GM19397 (cell line): ENCODE results near the gene IQUB.
"Not testable (repeated sequence)": the region's sequence is repeated elsewhere in the genome, so short reads cannot be mapped to it uniquely, and the experiment has no call there.

Experiments
- ATAC-seq: cut with Tn5 transposase; IDR thresholded peaks from one replicate; pipeline ENCODE4 v1.9.1; 2021; ENCODE audit warnings: mild to moderate bottlenecking, moderate library complexity; ENCODE audit not compliant: unreplicated experiment

IQUB gene

DNA sequence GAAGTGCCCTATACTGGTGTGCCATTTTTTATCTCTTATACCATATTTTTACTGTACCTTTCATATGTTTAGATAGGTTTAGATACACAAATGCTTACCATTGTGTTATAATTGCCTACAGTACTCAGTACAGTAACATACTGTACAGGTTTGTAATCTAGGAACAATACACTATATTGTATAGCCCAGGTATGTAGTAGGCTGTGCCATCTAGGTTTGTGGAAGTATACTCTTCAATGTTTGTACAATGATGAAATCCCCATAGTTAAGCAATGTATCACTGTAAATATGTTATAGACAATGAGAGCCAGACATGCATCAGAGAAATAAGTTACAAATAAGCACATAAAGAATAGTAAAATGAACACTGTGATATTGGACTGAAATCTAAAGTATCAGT is 109.1 kb downstream of the IQUB start:
- ATAC-seq = no peak

DNA sequence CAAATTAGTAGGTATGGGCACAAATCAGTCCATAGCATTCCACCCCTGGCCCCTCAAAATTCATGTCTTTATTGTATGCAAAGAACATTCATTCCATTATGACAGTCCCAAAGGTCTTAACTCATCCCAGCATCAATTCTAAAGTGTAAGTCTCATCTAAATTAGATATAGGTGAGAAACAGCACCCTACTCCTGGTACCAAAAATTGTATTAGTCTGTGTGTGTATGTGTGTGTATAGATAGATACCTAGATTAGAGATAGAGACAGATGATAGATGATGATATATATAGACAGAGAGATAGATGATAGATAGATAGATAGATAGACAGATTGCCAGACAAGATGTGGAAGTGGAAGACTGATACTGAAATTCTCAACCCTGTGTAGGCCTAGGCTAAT is 109.9 kb downstream of the IQUB start:
- no peak for ATAC-seq

DNA sequence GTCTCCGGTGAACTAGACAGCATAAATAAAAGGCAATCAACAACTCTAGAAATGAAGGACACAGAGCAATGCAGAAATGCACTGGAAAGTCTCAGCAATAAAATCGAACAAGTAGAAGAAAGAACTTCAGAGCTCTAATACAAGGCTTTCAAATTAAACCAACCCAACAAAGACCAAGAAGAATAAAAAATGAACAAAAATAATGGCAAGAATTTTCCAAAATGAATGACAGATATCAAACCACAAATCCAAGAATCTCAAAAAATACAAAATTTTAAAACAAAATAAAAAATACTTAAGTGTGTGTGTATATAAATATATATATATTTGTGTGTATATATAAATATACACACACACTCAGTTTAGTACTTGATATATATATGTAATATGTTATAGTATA is 110.8 kb downstream of the IQUB start:
- ATAC-seq = no peak

DNA sequence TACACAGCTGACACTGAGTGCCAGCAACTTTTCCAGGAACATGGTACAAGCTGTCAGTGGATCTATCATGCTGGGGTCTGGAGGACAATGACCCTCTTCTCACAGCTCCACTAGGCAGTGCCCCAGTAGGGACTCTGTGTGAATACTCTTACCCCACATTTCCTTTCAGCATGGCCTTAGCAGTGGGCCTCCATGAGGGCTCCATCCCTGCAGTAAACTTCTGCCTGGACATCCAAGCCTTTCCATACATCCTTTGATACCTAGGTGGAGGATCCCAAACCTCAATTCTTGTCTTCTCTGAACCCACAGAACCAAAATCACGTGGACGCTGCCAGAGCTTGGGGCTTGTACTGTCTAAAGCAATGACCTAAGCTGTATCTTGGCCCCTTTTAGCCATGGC is 116.8 kb downstream of the IQUB start:
- ATAC-seq = no peak

DNA sequence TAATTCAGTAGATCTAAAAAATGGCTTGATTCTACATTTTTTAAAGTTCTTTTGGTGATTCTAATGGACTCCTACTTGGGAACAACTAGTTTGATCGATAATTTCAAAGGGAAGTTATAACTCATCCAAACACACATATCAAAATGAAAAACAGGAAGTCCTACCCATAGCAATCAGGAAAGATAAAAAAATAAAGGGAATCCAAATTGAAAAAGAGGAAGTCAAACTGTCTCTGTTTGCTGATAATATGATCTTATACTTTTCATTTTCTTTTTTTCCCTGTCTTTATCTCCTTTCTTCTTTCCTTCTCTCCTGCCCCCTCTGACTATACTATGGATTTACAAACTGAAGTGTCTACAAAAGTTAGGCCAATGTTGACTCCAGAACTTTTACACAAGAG is 118.8 kb downstream of the IQUB start:
- ATAC-seq = no peak

DNA sequence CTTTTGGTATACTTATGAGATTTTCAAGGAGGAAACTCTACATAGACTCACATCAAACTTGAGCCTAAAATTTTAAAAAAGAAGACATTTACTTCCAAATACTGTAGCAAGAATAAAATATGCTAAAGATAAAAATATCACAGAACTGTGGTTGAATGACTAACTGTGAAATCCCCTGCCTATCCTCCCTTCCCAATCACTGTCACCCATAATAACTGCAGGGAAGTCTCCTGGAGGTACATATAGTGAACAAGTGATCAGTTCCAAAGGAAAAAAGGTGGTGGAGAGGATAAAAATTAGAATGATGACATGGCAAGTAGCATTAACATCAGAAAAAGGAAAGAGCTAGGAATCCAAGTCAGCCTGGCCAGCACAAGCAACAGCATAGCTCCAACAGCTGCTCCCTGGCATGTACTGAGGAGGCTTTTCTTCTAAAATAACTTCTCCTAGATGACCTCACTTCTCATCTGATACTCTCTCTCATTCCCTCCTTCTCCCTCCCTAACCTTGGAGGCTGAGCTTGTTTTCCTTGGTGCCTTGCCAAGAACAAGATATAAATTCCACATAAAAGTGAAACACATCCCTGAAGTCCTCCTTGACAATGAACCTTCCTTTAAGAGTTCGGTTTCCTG is 124.0 kb downstream of the IQUB start:
- no peak for ATAC-seq

DNA sequence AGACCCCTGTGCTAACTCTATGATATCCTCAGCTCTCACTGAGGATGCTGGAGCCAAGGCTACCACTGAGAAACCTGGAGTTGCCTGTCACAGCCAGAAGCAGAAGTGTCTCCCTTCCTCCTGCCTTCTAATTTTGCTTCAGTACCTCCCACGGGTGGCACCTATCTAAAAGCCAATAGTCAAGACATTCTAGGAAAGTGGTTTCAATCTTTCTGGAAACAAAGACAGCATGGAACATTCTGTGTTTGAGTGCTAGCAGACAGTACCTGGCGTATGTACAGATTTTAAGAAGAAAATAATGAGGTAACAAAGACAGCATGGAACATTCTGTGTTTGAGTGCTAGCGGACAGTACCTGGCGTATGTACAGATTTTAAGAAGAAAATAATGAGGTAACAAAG is 126.4 kb downstream of the IQUB start:
- not testable (repeated sequence) for ATAC-seq
